ENCODE data around the gene GRB10.

- no peak for TF ChIP-seq CTCF (IDR thresholded peaks at IDR 0.05)
- TF ChIP-seq POLR2A (IDR thresholded peaks at IDR 0.05), result no peak
Measured at GRCh38 chr7:50554431-50555322, 228.0 kb downstream of the GRB10 start.

Measured in testis (tissue), 2 donors.